SK-N-SH treated with all-trans-retinoic acid at 6 μM for 48 hours (cell line): ENCODE results near the gene ROCK2.

Experiments used
- ATAC-seq: fragments of 200-7000 bp; cut with Tn5 transposase; 3 replicates; pipeline ENCODE4 v1.9.1; 2020; ENCODE audit warnings: mild to moderate bottlenecking, moderate library complexity
- BACH2 ChIP-seq: fragments of 250-450 bp; sonication (Bioruptor Pico); IDR thresholded peaks from 2 replicates; pipeline ENCODE4 v1.9.0; 2021; ENCODE audit warnings: mild to moderate bottlenecking, borderline replicate concordance
- ESRRG ChIP-seq: fragments of 250-450 bp; sonication (Bioruptor Pico); IDR thresholded peaks from 2 replicates; pipeline ENCODE4 v1.6.1; 2021; ENCODE audit warnings: mild to moderate bottlenecking
- GLIS3 ChIP-seq: fragments of 250-450 bp; sonication (Bioruptor Pico); IDR thresholded peaks from 2 replicates; pipeline ENCODE4 v1.5.0; 2020; ENCODE audit warnings: mild to moderate bottlenecking, moderate library complexity
- OSR1 ChIP-seq: fragments of 250-450 bp; sonication (Bioruptor Pico); IDR thresholded peaks from 2 replicates; pipeline ENCODE4 v1.8.0; 2022; ENCODE audit warnings: moderate library complexity, mild to moderate bottlenecking, inconsistent platforms
- PPARA ChIP-seq: fragments of 250-450 bp; sonication (Bioruptor Pico); IDR thresholded peaks from 2 replicates; pipeline ENCODE4 v1.5.0; 2020; ENCODE audit warnings: mild to moderate bottlenecking, borderline replicate concordance
- RARB ChIP-seq: fragments of 250-450 bp; sonication (Bioruptor Pico); IDR thresholded peaks from 2 replicates; pipeline ENCODE4 v1.8.0; 2021; ENCODE audit warnings: mild to moderate bottlenecking, moderate library complexity
- SNAI2 ChIP-seq: fragments of 250-450 bp; sonication (Bioruptor Pico); IDR thresholded peaks from 2 replicates; pipeline ENCODE4 v1.5.0; 2020; ENCODE audit warnings: mild to moderate bottlenecking, moderate library complexity
- TCF4 ChIP-seq: fragments of 250-450 bp; sonication (Bioruptor Pico); IDR thresholded peaks from 2 replicates; pipeline ENCODE4 v1.8.0; 2021; ENCODE audit warnings: mild to moderate bottlenecking, moderate library complexity, borderline replicate concordance
- TOX ChIP-seq: fragments of 250-450 bp; sonication (Bioruptor Pico); IDR thresholded peaks from 2 replicates; pipeline ENCODE4 v1.8.0; 2021; ENCODE audit warnings: mild to moderate bottlenecking, moderate library complexity, borderline replicate concordance
- ZFP3 ChIP-seq: fragments of 250-450 bp; sonication (Bioruptor Pico); IDR thresholded peaks from 2 replicates; pipeline ENCODE4 v1.5.0; 2020; ENCODE audit warnings: mild to moderate bottlenecking, moderate library complexity
- ZFP30 ChIP-seq: fragments of 450-650 bp; formaldehyde crosslinking; IDR thresholded peaks from 2 replicates; pipeline ENCODE4 v1.5.0; 2022; ENCODE audit warnings: mild to moderate bottlenecking, moderate library complexity
- ZNF565 ChIP-seq: fragments of 450-650 bp; formaldehyde crosslinking; conservative IDR thresholded peaks from 2 replicates; pipeline ENCODE4 v1.5.0; 2020; ENCODE audit warnings: low read depth, mild to moderate bottlenecking, moderate library complexity
- ZNF70 ChIP-seq: fragments of 450-650 bp; formaldehyde crosslinking; IDR thresholded peaks from 2 replicates; pipeline ENCODE4 v1.5.0; 2020; ENCODE audit warnings: mild to moderate bottlenecking, moderate library complexity
- ZNF8 ChIP-seq: fragments of 450-650 bp; formaldehyde crosslinking; IDR thresholded peaks from 2 replicates; pipeline ENCODE4 v1.5.0; 2020; ENCODE audit warnings: mild to moderate bottlenecking, moderate library complexity
- TF ChIP-seq, protein P1 (sequence below): fragments of 250-450 bp; sonication (Bioruptor Pico); IDR thresholded peaks from 2 replicates; pipeline ENCODE4 v1.8.0; 2020; ENCODE audit warnings: mild to moderate bottlenecking, moderate library complexity, borderline replicate concordance
- TF ChIP-seq, protein P2 (sequence below): fragments of 250-450 bp; sonication (Bioruptor Pico); IDR thresholded peaks from 2 replicates; pipeline ENCODE4 v1.5.0; 2020; ENCODE audit warnings: mild to moderate bottlenecking, moderate library complexity
- TF ChIP-seq, protein P3 (sequence below): fragments of 250-450 bp; sonication (Bioruptor Pico); IDR thresholded peaks from 2 replicates; pipeline ENCODE4 v1.8.0; 2021; ENCODE audit warnings: low read depth, mild to moderate bottlenecking, moderate library complexity, borderline replicate concordance
- TF ChIP-seq, protein P4 (sequence below): fragments of 250-450 bp; sonication (Bioruptor Pico); IDR thresholded peaks from 2 replicates; pipeline ENCODE4 v1.5.1; 2020; ENCODE audit warnings: low read depth, mild to moderate bottlenecking, moderate library complexity

Gene ROCK2

DNA sequence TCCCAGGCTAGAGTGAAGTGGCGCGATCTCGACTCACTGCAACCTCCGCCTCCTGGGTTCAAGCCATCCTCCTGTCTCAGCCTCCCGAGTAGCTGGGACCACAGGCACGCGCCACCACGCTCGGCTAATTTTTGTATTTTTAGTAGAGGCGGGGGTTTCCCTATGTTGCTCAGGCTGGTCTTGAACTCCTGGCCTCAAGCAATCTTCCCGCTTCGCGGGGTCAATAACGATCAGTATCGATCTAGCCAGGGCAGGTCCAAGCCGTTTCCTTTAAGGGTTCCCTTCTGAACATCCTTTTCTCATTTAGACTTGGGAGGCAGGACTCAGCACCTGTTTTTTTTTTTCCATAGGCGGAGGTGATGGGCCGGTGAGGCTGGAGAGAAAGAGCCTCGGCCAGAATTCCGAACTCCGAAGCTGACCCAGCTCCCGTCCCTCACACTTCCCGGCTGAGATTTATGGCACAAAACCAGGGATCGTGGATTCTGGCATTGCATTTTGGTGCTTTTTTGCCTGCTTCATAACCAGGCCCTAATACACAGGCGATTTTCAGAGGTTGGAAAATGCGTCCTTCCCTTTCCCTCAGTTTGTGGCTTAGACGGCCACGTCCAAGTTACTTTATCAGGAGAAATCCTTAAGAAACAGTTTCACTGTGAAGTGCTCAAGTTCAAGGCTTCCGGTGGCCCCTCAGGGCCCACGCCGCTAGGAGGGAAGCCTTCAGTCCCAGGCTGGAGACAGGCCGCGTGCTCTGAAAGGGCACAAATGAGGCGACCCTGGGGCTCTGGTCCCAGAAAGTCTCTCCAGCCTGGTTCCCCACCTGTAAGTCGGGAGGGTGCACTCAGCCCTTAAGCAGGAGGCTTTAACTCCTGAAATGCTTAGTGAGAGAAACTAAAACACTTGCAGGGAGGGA is 190.2 kb downstream of the ROCK2 start (continued):
- TF ChIP-seq, protein P1, sequence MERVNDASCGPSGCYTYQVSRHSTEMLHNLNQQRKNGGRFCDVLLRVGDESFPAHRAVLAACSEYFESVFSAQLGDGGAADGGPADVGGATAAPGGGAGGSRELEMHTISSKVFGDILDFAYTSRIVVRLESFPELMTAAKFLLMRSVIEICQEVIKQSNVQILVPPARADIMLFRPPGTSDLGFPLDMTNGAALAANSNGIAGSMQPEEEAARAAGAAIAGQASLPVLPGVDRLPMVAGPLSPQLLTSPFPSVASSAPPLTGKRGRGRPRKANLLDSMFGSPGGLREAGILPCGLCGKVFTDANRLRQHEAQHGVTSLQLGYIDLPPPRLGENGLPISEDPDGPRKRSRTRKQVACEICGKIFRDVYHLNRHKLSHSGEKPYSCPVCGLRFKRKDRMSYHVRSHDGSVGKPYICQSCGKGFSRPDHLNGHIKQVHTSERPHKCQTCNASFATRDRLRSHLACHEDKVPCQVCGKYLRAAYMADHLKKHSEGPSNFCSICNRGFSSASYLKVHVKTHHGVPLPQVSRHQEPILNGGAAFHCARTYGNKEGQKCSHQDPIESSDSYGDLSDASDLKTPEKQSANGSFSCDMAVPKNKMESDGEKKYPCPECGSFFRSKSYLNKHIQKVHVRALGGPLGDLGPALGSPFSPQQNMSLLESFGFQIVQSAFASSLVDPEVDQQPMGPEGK (CRISPR knock-in tag), result no peak

DNA sequence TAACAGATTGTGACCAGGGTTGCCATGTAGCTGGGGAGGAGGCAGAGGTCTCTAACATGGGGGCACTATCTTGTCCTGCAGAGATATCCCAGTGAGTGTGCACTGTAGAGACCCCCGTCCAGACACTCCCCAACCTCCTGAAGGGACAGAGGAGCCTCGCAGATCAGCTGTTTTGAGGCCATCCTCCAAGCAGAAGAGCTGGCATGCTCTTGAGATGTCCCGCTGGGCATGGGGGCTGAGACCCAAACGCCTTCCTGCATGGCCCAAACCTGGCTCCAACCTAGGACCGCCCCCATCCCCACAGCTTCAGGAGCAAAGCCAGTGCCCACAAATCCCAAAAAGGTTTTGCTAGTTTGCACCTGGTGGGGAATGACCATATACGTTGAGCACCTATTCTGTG is 191.8 kb downstream of the ROCK2 start:
- TF ChIP-seq BACH2 (no peak), TCF4 (CRISPR knock-in tag) (no peak), RARB (CRISPR knock-in tag) (no peak), GLIS3 (CRISPR knock-in tag) (no peak), TOX (CRISPR knock-in tag) (no peak), ZFP30 (CRISPR knock-in tag) (no peak), PPARA (CRISPR knock-in tag) (no peak), OSR1 (CRISPR knock-in tag) (no peak), ZNF70 (no peak), ESRRG (CRISPR knock-in tag) (no peak), SNAI2 (CRISPR knock-in tag) (no peak), ZNF565 (no peak), ZNF8 (no peak)
- TF ChIP-seq, protein P2, sequence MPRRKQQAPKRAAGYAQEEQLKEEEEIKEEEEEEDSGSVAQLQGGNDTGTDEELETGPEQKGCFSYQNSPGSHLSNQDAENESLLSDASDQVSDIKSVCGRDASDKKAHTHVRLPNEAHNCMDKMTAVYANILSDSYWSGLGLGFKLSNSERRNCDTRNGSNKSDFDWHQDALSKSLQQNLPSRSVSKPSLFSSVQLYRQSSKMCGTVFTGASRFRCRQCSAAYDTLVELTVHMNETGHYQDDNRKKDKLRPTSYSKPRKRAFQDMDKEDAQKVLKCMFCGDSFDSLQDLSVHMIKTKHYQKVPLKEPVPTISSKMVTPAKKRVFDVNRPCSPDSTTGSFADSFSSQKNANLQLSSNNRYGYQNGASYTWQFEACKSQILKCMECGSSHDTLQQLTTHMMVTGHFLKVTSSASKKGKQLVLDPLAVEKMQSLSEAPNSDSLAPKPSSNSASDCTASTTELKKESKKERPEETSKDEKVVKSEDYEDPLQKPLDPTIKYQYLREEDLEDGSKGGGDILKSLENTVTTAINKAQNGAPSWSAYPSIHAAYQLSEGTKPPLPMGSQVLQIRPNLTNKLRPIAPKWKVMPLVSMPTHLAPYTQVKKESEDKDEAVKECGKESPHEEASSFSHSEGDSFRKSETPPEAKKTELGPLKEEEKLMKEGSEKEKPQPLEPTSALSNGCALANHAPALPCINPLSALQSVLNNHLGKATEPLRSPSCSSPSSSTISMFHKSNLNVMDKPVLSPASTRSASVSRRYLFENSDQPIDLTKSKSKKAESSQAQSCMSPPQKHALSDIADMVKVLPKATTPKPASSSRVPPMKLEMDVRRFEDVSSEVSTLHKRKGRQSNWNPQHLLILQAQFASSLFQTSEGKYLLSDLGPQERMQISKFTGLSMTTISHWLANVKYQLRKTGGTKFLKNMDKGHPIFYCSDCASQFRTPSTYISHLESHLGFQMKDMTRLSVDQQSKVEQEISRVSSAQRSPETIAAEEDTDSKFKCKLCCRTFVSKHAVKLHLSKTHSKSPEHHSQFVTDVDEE (CRISPR knock-in tag), result no peak
- TF ChIP-seq, protein P3, sequence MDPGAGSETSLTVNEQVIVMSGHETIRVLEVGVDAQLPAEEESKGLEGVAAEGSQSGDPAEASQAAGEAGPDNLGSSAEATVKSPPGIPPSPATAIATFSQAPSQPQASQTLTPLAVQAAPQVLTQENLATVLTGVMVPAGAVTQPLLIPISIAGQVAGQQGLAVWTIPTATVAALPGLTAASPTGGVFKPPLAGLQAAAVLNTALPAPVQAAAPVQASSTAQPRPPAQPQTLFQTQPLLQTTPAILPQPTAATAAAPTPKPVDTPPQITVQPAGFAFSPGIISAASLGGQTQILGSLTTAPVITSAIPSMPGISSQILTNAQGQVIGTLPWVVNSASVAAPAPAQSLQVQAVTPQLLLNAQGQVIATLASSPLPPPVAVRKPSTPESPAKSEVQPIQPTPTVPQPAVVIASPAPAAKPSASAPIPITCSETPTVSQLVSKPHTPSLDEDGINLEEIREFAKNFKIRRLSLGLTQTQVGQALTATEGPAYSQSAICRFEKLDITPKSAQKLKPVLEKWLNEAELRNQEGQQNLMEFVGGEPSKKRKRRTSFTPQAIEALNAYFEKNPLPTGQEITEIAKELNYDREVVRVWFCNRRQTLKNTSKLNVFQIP, result no peak
- TF ChIP-seq, protein P4, sequence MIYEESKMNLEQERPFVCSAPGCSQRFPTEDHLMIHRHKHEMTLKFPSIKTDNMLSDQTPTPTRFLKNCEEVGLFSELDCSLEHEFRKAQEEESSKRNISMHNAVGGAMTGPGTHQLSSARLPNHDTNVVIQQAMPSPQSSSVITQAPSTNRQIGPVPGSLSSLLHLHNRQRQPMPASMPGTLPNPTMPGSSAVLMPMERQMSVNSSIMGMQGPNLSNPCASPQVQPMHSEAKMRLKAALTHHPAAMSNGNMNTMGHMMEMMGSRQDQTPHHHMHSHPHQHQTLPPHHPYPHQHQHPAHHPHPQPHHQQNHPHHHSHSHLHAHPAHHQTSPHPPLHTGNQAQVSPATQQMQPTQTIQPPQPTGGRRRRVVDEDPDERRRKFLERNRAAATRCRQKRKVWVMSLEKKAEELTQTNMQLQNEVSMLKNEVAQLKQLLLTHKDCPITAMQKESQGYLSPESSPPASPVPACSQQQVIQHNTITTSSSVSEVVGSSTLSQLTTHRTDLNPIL, result no peak
- no peak for ATAC-seq

DNA sequence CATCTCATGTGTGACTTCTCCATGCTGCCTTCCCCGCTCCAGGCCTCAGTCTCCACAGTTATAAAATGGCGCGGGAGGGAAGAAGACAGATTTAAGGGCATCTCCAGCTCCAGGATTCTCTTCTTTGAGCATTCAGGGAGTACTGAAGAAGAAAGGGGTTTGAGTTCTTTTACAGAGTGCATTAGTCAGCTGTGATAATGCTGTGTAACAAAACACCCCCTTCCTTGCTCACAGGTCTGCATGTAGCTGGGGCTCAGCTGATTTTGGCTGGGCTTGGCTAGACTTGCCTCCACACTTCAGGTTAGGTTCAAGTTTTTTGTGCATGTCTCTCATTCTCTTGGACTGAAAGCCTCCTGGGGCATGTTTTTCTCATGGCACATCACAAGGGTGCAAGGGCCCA is 197.2 kb downstream of the ROCK2 start:
- TF ChIP-seq ESRRG (CRISPR knock-in tag), result no peak
- TF ChIP-seq, protein P4, result no peak
- TF ChIP-seq, protein P2 (CRISPR knock-in tag), result no peak
- TF ChIP-seq ZFP3 (CRISPR knock-in tag), result no peak
- no peak for TF ChIP-seq ZNF565
- TF ChIP-seq, all 23 proteins: peak for 0
- no peak for ATAC-seq
